Measurements from ENCODE around the gene IL27RA. TPM values are rescaled to one million over a fixed set of nuclear protein-coding genes. Genes with fewer than 3 reads are reported as not detected.

Gene IL27RA
- total RNA-seq, 1 donor from 2014 or later: 16.2 TPM

- Histone ChIP-seq H3K4me3 (no peak overlapping the region), H3K27me3 (no peaks in the 10 kb centered on the region), H3K36me3 (peaks cover 4% of the 10 kb centered on the region), H3K9me3 (no peaks in the 10 kb centered on the region), H3K27ac (no peak overlapping the region), H3K4me1 (peaks cover 33% of the 10 kb centered on the region)
- no peak for DNase-seq
- intact Hi-C loops (cut with DNase I): no loop called here
- no peak for ATAC-seq
- no peak for TF ChIP-seq CTCF (IDR thresholded peaks at IDR 0.05)
These were observed 41.5 kb upstream of the IL27RA start for GRCh38 chr19:13990085-13990484.

GRCh38 chr19:13992025-13992424 is 39.5 kb upstream of the IL27RA start:
- intact Hi-C loops (cut with DNase I): no loop called here
- no peak for TF ChIP-seq CTCF (IDR thresholded peaks at IDR 0.05)
- Histone ChIP-seq H3K27ac (no peak overlapping the region), H3K4me3 (no peak overlapping the region), H3K4me1 (peaks cover 14% of the 10 kb centered on the region), H3K9me3 (no peaks in the 10 kb centered on the region), H3K27me3 (no peaks in the 10 kb centered on the region), H3K36me3 (peaks cover 4% of the 10 kb centered on the region)
- no peak for ATAC-seq
- DNase-seq: no peak

- no peak for TF ChIP-seq CTCF (IDR thresholded peaks at IDR 0.05)
- Histone ChIP-seq H3K9me3 (no peaks in the 10 kb centered on the region), H3K36me3 (peaks cover 4% of the 10 kb centered on the region), H3K27ac (no peak overlapping the region), H3K4me1 (no peaks in the 10 kb centered on the region), H3K27me3 (no peaks in the 10 kb centered on the region), H3K4me3 (no peak overlapping the region)
- no peak for ATAC-seq
- DNase-seq: no peak
- intact Hi-C loops (cut with DNase I): no loop called here
These were observed 37.8 kb upstream of the IL27RA start for GRCh38 chr19:13993590-13994300.

GRCh38 chr19:13995017-13995728 is 36.4 kb upstream of the IL27RA start:
- no peak for TF ChIP-seq CTCF (IDR thresholded peaks at IDR 0.05)
- H3K27ac ChIP-seq: no peak overlapping the region
- intact Hi-C loops (cut with DNase I): no loop called here
- no peak for DNase-seq
- no peaks in the 10 kb centered on the region for H3K9me3 ChIP-seq
- H3K4me3 ChIP-seq: no peak overlapping the region
- no peaks in the 10 kb centered on the region for H3K4me1 ChIP-seq
- H3K27me3 ChIP-seq: no peaks in the 10 kb centered on the region
- ATAC-seq: no peak
- H3K36me3 ChIP-seq: peaks cover 4% of the 10 kb centered on the region

GRCh38 chr19:13995878-13996765 is 35.4 kb upstream of the IL27RA start:
- H3K27ac ChIP-seq: no peak overlapping the region
- no peaks in the 10 kb centered on the region for H3K9me3 ChIP-seq
- TF ChIP-seq CTCF (IDR thresholded peaks at IDR 0.05): no peak
- no peaks in the 10 kb centered on the region for H3K4me1 ChIP-seq
- DNase-seq (peak; percentile 36), ATAC-seq (no peak)
- H3K27me3 ChIP-seq: no peaks in the 10 kb centered on the region
- H3K36me3 ChIP-seq: peaks cover 4% of the 10 kb centered on the region
- intact Hi-C loops (cut with DNase I): no loop called here
- no peak overlapping the region for H3K4me3 ChIP-seq
